Fibroblast of upper back skin (primary cell): ENCODE data around the gene SURF2.
"Not testable (repeated sequence)": the region's sequence is repeated elsewhere in the genome, so short reads cannot be mapped to it uniquely, and the experiment has no call there.

ENCODE experiments used
- DNase-seq: peaks from one replicate; pipeline ENCODE4 v3.0.0-alpha.2; 2013

SURF2 gene

GRCh38 chr9:133357656-133358055 lies 1.3 kb downstream of the SURF2 start:
- no peak for DNase-seq

- DNase-seq: no peak
These were observed 3.2 kb downstream of the SURF2 start for GRCh38 chr9:133359399-133360175.

- DNase-seq: no peak
These were observed 4.3 kb downstream of the SURF2 start for GRCh38 chr9:133360400-133361393.

GRCh38 chr9:133361507-133362092 lies 5.2 kb downstream of the SURF2 start:
- DNase-seq: no peak

GRCh38 chr9:133362359-133363044 lies 6.2 kb downstream of the SURF2 start:
- no peak for DNase-seq

GRCh38 chr9:133366435-133366834 lies 10.1 kb downstream of the SURF2 start:
- no peak for DNase-seq

GRCh38 chr9:133367221-133367620 lies 10.9 kb downstream of the SURF2 start:
- DNase-seq: no peak

GRCh38 chr9:133367778-133368177 lies 11.4 kb downstream of the SURF2 start:
- DNase-seq: no peak

GRCh38 chr9:133368249-133368881 lies 12.0 kb downstream of the SURF2 start:
- DNase-seq: no peak

- no peak for DNase-seq
These were observed 13.1 kb downstream of the SURF2 start for GRCh38 chr9:133369422-133369821.

- DNase-seq: no peak
These were observed 13.6 kb downstream of the SURF2 start for GRCh38 chr9:133369933-133370332.

- DNase-seq: no peak
These were observed 14.3 kb downstream of the SURF2 start for GRCh38 chr9:133370685-133371084.

- no peak for DNase-seq
These were observed 14.9 kb downstream of the SURF2 start for GRCh38 chr9:133371261-133371711.

- no peak for DNase-seq
These were observed 15.8 kb downstream of the SURF2 start for GRCh38 chr9:133372144-133372543.

GRCh38 chr9:133374612-133375115 lies 18.3 kb downstream of the SURF2 start:
- peak; percentile 51 for DNase-seq

- DNase-seq: peak; percentile 44
These were observed 18.9 kb downstream of the SURF2 start for GRCh38 chr9:133375116-133375723.

- DNase-seq: peak; percentile 96
These were observed 19.6 kb downstream of the SURF2 start, which contains the start of the genes STKLD1 and SURF4 for GRCh38 chr9:133375724-133376654. Gene STKLD1 (plus strand): TSS chr9:133376366. CDS start chr9:133376474, 108 bp downstream. Gene SURF4 (minus strand): TSS chr9:133376060. CDS start chr9:133375969, 91 bp downstream.

GRCh38 chr9:133377280-133377679 lies 20.9 kb downstream of the SURF2 start:
- not testable (repeated sequence) for DNase-seq

GRCh38 chr9:133377721-133378216 lies 21.4 kb downstream of the SURF2 start:
- DNase-seq: peak; percentile 65
